HL-60 (cell line): Measurements from ENCODE around the gene DDX60.
"Not testable (repeated sequence)": the region's sequence is repeated elsewhere in the genome, so short reads cannot be mapped to it uniquely, and the experiment has no call there.

Experiments used
- DNase-seq, 2 experiments: peaks; one replicate each; pipeline ENCODE4 v3.0.0-alpha.2; 2010 to 2020; ENCODE audit warnings: low read depth in 1 of 2, low spot score in 1 of 2
- H3K27ac ChIP-seq: fragments of 250-450 bp; sonication (Bioruptor Pico); replicated peaks from 2 replicates; pipeline ENCODE4 v1.5.1; 2020; ENCODE audit warnings: mild to moderate bottlenecking, moderate library complexity
- H3K27me3 ChIP-seq: fragments of 250-450 bp; sonication (Bioruptor Pico); 2 replicates; pipeline ENCODE4 v1.5.1; 2021; ENCODE audit warnings: mild to moderate bottlenecking, moderate library complexity; ENCODE audit not compliant: insufficient read depth, poor library complexity, severe bottlenecking
- H3K4me3 ChIP-seq: replicated peaks from 2 replicates; pipeline ENCODE4 v1.5.1; 2011; ENCODE audit warnings: mild to moderate bottlenecking, control low read depth, low read length; ENCODE audit not compliant: insufficient read depth
- GABPA ChIP-seq: IDR thresholded peaks from 2 replicates; pipeline ENCODE4 v1.6.1; 2012; ENCODE audit warnings: low read depth
- POLR2AphosphoS5 ChIP-seq: IDR thresholded peaks from 2 replicates; pipeline ENCODE4 v1.6.1; 2012; ENCODE audit warnings: low read depth
- SPI1 ChIP-seq: IDR thresholded peaks from 2 replicates; pipeline ENCODE4 v1.6.1; 2012; ENCODE audit warnings: low read depth, mild to moderate bottlenecking, borderline replicate concordance
- TF ChIP-seq, protein P1 (sequence below): IDR thresholded peaks from 2 replicates; pipeline ENCODE4 v1.6.1; 2012; ENCODE audit warnings: low read depth; ENCODE audit not compliant: insufficient replicate concordance
- TF ChIP-seq, protein P2 (sequence below): IDR thresholded peaks from one replicate; pipeline ENCODE4 v1.5.1; 2011; ENCODE audit warnings: low read length, control low read depth, inconsistent platforms; ENCODE audit not compliant: insufficient read depth

Gene DDX60

DNA sequence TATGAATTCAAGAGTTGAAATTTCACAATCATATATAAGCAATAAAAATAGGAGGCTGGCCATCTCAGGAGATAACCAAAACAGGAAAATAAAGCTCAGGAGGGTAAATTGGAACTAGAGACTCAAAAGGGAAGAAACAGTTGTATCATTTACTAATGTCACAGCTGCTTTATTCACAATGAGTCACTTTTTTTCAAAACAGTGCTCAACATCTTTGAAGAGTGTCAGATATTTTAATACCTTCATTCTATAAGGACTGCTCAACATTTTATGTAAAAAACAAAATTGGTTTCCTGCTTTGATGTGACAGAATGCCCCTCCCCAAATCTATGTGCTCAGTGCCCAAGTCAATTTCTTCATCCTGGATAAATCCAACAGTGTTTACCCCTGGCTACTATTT, 97.7 kb downstream of the DDX60 start:
- DNase-seq: no peak
- Histone ChIP-seq H3K27me3 (no peaks in the 10 kb centered on the region), H3K27ac (no peak overlapping the region), H3K4me3 (no peak overlapping the region)
- TF ChIP-seq, protein P1, sequence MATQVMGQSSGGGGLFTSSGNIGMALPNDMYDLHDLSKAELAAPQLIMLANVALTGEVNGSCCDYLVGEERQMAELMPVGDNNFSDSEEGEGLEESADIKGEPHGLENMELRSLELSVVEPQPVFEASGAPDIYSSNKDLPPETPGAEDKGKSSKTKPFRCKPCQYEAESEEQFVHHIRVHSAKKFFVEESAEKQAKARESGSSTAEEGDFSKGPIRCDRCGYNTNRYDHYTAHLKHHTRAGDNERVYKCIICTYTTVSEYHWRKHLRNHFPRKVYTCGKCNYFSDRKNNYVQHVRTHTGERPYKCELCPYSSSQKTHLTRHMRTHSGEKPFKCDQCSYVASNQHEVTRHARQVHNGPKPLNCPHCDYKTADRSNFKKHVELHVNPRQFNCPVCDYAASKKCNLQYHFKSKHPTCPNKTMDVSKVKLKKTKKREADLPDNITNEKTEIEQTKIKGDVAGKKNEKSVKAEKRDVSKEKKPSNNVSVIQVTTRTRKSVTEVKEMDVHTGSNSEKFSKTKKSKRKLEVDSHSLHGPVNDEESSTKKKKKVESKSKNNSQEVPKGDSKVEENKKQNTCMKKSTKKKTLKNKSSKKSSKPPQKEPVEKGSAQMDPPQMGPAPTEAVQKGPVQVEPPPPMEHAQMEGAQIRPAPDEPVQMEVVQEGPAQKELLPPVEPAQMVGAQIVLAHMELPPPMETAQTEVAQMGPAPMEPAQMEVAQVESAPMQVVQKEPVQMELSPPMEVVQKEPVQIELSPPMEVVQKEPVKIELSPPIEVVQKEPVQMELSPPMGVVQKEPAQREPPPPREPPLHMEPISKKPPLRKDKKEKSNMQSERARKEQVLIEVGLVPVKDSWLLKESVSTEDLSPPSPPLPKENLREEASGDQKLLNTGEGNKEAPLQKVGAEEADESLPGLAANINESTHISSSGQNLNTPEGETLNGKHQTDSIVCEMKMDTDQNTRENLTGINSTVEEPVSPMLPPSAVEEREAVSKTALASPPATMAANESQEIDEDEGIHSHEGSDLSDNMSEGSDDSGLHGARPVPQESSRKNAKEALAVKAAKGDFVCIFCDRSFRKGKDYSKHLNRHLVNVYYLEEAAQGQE: no peak
- no peak for TF ChIP-seq POLR2AphosphoS5
- no peak for TF ChIP-seq GABPA
- TF ChIP-seq, protein P2, sequence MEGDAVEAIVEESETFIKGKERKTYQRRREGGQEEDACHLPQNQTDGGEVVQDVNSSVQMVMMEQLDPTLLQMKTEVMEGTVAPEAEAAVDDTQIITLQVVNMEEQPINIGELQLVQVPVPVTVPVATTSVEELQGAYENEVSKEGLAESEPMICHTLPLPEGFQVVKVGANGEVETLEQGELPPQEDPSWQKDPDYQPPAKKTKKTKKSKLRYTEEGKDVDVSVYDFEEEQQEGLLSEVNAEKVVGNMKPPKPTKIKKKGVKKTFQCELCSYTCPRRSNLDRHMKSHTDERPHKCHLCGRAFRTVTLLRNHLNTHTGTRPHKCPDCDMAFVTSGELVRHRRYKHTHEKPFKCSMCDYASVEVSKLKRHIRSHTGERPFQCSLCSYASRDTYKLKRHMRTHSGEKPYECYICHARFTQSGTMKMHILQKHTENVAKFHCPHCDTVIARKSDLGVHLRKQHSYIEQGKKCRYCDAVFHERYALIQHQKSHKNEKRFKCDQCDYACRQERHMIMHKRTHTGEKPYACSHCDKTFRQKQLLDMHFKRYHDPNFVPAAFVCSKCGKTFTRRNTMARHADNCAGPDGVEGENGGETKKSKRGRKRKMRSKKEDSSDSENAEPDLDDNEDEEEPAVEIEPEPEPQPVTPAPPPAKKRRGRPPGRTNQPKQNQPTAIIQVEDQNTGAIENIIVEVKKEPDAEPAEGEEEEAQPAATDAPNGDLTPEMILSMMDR: no peak
- no peak for TF ChIP-seq SPI1

DNA sequence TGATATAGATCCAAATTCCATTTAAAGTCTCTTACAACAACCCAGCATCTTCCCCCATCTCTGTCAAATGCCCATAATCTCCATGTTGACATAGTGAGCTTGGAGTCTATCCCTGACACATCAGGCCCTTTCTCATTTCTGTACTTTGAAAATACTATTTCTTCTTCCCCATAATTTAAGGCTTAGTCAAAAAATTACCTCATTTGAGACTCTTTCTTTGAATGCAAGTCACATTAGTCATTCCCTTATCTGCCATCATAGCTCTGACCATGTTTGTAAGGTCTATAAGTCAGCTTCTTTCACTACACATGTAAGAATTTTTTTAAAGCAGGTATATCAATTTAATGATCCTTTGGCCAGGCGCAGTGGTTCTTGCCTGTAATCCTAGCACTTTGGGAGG, 99.9 kb downstream of the DDX60 start:
- Histone ChIP-seq H3K4me3 (no peak overlapping the region), H3K27ac (no peak overlapping the region), H3K27me3 (no peaks in the 10 kb centered on the region)
- no peak for DNase-seq
- TF ChIP-seq, protein P1: no peak
- no peak for TF ChIP-seq POLR2AphosphoS5
- TF ChIP-seq, protein P2: no peak
- no peak for TF ChIP-seq SPI1
- no peak for TF ChIP-seq GABPA

DNA sequence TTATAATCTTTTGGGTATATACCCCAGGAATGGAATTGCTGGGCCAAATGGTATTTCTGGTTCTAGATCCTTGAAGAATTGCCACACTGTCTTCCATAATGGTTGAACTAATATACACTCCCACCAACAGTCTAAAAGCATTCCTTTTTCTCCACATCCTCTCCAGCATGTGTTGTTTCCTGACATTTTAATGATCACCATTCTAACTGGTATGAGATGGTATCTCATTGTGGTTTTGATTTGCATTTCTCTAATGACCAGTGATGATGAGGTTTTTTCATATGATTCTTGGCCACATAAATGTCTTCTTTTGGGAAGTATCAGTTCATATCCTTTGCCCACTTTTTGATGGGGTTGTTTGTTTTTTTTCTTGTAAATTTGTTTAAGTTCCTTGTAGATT, 105.0 kb downstream of the DDX60 start:
- H3K27me3 ChIP-seq, H3K27ac ChIP-seq, DNase-seq, H3K4me3 ChIP-seq: not testable (repeated sequence)

DNA sequence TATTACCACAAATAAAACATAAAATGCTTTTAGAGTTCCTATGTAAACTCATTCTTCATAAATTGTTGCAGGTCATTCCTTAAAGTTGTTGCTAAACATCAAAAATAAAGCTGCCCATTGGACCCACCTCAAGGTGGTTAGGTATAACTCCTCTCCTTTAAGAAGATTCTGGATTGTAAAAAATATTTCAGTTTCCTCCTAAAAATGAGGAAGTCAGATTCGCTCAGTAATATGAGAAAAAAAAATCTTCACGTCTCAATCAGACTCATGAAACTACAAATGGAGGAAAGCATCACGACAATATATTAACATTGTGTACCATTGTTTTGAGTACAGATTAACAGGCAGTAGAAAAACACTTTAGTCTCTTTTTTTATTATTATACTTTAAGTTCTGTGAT, 105.9 kb downstream of the DDX60 start:
- H3K27ac ChIP-seq: no peak overlapping the region
- TF ChIP-seq SPI1 (peak; percentile 87), POLR2AphosphoS5 (no peak)
- DNase-seq: no peak
- H3K4me3 ChIP-seq: no peak overlapping the region
- no peaks in the 10 kb centered on the region for H3K27me3 ChIP-seq

DNA sequence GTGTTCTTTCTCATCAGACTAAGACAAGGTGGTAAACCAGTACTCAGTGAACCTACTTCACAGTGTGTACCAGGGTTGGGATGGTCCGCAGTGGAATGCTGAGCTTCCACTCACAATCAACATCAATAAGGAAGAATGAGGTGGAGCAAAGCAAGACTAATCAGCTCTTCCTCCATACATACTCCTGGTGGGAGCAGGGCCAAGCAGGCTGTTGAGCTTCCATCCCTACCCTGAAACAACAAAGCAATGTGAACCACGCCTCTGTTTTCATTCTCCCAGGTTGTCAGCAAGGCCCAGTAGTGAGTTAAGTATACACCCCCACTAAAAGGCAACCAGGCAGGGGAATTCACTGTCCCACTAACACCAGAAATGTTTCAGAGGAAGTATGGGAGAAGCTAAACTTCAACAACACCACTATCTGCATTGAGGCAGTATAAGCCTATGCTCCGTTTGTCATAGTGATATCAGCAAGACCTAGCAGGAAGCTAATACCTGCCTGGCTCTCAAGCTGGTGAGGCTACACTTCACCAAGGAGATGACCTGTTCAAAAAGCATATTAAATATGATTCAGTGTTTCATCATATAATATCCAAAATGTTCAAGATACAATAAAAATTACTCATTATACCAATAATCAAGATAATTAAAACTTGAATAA, 109.5 kb downstream of the DDX60 start:
- TF ChIP-seq GABPA (no peak), SPI1 (no peak), POLR2AphosphoS5 (no peak)
- TF ChIP-seq, protein P2: no peak
- TF ChIP-seq, protein P1: no peak
- Histone ChIP-seq H3K27me3 (no peaks in the 10 kb centered on the region), H3K4me3 (no peak overlapping the region), H3K27ac (no peak overlapping the region)
- DNase-seq: no peak
